ENCODE measurements around the gene POU6F1. TPM values are rescaled to one million over a fixed set of nuclear protein-coding genes. Genes with fewer than 3 reads are reported as not detected.

Gene POU6F1, protein sequence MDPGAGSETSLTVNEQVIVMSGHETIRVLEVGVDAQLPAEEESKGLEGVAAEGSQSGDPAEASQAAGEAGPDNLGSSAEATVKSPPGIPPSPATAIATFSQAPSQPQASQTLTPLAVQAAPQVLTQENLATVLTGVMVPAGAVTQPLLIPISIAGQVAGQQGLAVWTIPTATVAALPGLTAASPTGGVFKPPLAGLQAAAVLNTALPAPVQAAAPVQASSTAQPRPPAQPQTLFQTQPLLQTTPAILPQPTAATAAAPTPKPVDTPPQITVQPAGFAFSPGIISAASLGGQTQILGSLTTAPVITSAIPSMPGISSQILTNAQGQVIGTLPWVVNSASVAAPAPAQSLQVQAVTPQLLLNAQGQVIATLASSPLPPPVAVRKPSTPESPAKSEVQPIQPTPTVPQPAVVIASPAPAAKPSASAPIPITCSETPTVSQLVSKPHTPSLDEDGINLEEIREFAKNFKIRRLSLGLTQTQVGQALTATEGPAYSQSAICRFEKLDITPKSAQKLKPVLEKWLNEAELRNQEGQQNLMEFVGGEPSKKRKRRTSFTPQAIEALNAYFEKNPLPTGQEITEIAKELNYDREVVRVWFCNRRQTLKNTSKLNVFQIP
- 12.0 and 13.3 TPM in 2 replicates for total RNA-seq (2021)
- long read RNA-seq, partial matches to known transcripts = 4 of 12 reads
- long read RNA-seq, other reads (novel, unspliced or antisense) = 7 of 12 reads

DNA sequence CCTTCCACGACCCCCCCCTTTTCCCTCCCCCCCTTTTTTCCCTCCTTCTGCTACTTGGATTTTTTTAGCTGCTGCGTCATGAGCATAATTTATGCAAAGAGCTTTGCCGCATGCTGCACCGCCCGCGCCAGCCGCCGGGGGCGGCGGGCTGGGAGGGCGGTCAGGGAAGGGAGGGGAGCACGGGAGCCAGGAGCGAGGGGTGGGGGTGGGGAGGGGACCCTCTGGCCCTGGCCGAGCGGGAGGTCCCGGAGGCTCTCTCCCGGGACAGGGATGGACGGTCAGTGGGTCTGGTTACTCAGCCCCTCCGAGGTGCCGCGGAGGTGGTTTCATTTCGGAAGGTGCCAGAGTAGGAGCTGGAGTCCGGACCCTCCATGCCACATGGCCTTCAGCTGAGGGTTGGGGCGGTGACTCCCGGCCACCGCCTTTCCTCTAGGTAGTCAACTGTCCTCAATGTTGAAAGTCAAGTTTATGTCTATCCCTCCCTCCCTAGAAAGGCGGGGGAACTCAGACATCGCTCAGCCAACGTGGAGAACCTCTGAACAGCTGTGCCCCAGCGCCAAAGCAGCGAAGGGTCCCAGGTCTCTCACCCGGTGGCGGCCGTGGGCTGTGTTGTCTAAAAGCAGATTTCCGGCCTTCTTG, at the start of gene POU6F1:
Gene POU6F1 (minus strand): TSS at position 95 of the 639 bp plus-strand sequence. CDS start 11,226 bp downstream, outside the sequence.
- no peak within 1 kb of the TSS for H2AK5ac ChIP-seq (ENCODE audit: insufficient read length, low read length)
- peak within 1 kb of the TSS; percentile 93 for H3K14ac ChIP-seq (ENCODE audit: insufficient read depth, low read length)
- TF ChIP-seq, protein P1, sequence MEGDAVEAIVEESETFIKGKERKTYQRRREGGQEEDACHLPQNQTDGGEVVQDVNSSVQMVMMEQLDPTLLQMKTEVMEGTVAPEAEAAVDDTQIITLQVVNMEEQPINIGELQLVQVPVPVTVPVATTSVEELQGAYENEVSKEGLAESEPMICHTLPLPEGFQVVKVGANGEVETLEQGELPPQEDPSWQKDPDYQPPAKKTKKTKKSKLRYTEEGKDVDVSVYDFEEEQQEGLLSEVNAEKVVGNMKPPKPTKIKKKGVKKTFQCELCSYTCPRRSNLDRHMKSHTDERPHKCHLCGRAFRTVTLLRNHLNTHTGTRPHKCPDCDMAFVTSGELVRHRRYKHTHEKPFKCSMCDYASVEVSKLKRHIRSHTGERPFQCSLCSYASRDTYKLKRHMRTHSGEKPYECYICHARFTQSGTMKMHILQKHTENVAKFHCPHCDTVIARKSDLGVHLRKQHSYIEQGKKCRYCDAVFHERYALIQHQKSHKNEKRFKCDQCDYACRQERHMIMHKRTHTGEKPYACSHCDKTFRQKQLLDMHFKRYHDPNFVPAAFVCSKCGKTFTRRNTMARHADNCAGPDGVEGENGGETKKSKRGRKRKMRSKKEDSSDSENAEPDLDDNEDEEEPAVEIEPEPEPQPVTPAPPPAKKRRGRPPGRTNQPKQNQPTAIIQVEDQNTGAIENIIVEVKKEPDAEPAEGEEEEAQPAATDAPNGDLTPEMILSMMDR (conservative IDR thresholded peaks at IDR 0.05) = peak; percentile 61
- H3K27me3 Mint-ChIP-seq (ENCODE audit: low read depth) = no peaks in the 10 kb centered on the region
- peak within 1 kb of the TSS; percentile 81 for H3K4me2 ChIP-seq (ENCODE audit: insufficient read depth, insufficient read length, low read length)
- no peaks in the 10 kb centered on the region for H3K9me3 ChIP-seq (ENCODE audit: control insufficient read depth, low read depth, low read length)
- H3K9me3 Mint-ChIP-seq = no peaks in the 10 kb centered on the region
- H2BK20ac ChIP-seq (ENCODE audit: low read depth, low read length, poor library complexity, severe bottlenecking) = peak within 1 kb of the TSS; percentile 97
- no peak within 1 kb of the TSS for H3K23ac ChIP-seq (ENCODE audit: insufficient read length, low read depth, low read length)
- no peak within 1 kb of the TSS for H4K91ac ChIP-seq (ENCODE audit: insufficient read length, low read depth, low read length)
- H3K27ac Mint-ChIP-seq = peak within 1 kb of the TSS; percentile 89 to 94 (median 90)
- peak within 1 kb of the TSS; percentile 71 for H3K18ac ChIP-seq (ENCODE audit: insufficient read length, low read depth, low read length)
- no peak within 1 kb of the TSS for H3K56ac ChIP-seq (ENCODE audit: insufficient read length, low read depth, low read length)
- no CpG with 5 or more reads among the region's 35 CpGs for WGBS (ENCODE audit: extremely low coverage, insufficient read length, low lambda C conversion rate)
- H3K4ac ChIP-seq (ENCODE audit: low read depth, low read length) = no peak within 1 kb of the TSS; the same call in 1 of the 2 replicates
- peak within 1 kb of the TSS; percentile 84 for H2BK120ac ChIP-seq (ENCODE audit: low read depth, low read length, poor library complexity, severe bottlenecking)
- H3K36me3 Mint-ChIP-seq (ENCODE audit: insufficient read depth in 1 of 3, low read depth in 3 of 3) = peaks cover 0 to 7% (median 5%) of the 10 kb centered on the region in 3 experiments; a peak in 4 of 7 replicates
- H3K27ac ChIP-seq (ENCODE audit: insufficient read length, low read depth, low read length) = peak within 1 kb of the TSS; percentile 7
- peaks cover 15% of the 10 kb centered on the region for H3K23me2 ChIP-seq (ENCODE audit: insufficient read length, low read depth, low read length, poor library complexity, severe bottlenecking)
- H4K5ac ChIP-seq (ENCODE audit: insufficient read length, low read depth, low read length) = peak within 1 kb of the TSS; percentile 3
- H3K9ac ChIP-seq (ENCODE audit: extremely low read depth, insufficient read length, low read length) = peak within 1 kb of the TSS; percentile 50
- H2BK5ac ChIP-seq (ENCODE audit: insufficient read length, low read length) = no peak within 1 kb of the TSS
- no peaks in the 10 kb centered on the region for H3K79me1 ChIP-seq (ENCODE audit: insufficient read depth, low read depth, low read length, poor library complexity, severe bottlenecking)
- no peaks in the 10 kb centered on the region for H3K27me3 ChIP-seq (ENCODE audit: insufficient read depth, low read length)
- no peaks in the 10 kb centered on the region for H3K79me2 ChIP-seq (ENCODE audit: insufficient read depth, low read length)
- H3K4me1 ChIP-seq (ENCODE audit: insufficient read depth, low read length) = no peaks in the 10 kb centered on the region; the same call in 1 of the 2 replicates
- H4K20me1 ChIP-seq (ENCODE audit: control insufficient read depth, insufficient read depth, insufficient read length) = no peaks in the 10 kb centered on the region
- peak; percentile 89 for DNase-seq
- no peak within 1 kb of the TSS for H2BK15ac ChIP-seq (ENCODE audit: low read depth, low read length)
- no peak within 1 kb of the TSS for H3T11ph ChIP-seq (ENCODE audit: low read length)
- peak within 1 kb of the TSS; percentile 73 to 78 for H3K4me3 Mint-ChIP-seq
- H2BK12ac ChIP-seq (ENCODE audit: insufficient read length, low read depth, low read length) = peak within 1 kb of the TSS; percentile 9
- no peak within 1 kb of the TSS for H4K8ac ChIP-seq (replicated peaks; ENCODE audit: insufficient read length, low read depth, low read length)
- peaks cover 18% of the 10 kb centered on the region in 2 experiments for H3K4me1 Mint-ChIP-seq
- no peak within 1 kb of the TSS for H2AFZ ChIP-seq (ENCODE audit: low read length)

All from H9 (cell line).